ENCODE measurements around the gene ODF2. TPM values are rescaled to one million over a fixed set of nuclear protein-coding genes. Genes with fewer than 3 reads are reported as not detected.
"Not testable (repeated sequence)": the region's sequence is repeated elsewhere in the genome, so short reads cannot be mapped to it uniquely, and the experiment has no call there.

Gene ODF2
- total RNA-seq, 1 donor from 2014 or later = 28.1 TPM

DNA sequence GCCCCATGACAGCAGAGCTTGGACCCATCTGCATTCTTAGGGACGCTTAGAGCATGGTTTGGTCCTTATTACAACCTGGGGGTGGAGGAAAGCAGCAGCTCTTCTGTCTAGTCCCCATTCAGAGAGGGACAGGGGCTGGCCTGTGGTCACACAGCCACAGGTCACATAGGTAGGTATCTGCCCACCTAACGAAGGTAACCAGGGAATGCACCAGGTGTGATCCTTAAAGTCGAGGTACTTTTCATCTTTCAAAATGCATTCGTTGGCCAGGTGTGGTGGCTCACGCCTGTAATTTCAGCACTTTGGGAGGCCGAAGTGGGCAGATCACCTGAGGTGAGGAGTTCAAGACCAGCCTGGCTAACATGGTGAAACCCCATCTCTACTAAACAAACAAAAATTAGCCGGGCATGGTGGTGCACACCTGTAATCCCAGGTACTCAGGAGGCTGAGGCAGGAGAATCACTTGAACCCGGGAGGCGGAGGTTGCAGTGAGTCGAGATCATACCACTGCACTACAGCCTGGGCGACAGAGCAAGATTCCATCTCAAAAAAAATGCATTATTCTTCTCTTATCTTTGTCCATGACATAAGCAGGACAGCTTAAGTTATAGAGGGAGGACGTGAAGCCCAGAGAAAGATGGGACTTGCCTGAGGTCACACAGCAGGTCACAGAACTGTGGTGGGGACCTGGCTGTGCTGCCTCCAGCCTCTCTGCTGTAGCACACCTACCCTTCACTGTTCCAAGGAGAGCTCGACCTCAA, 33.6 kb upstream of the ODF2 start:
- intact Hi-C loops (cut with DNase I); DNase-seq (ENCODE audit: low spot score); ATAC-seq: not testable (repeated sequence)

DNA sequence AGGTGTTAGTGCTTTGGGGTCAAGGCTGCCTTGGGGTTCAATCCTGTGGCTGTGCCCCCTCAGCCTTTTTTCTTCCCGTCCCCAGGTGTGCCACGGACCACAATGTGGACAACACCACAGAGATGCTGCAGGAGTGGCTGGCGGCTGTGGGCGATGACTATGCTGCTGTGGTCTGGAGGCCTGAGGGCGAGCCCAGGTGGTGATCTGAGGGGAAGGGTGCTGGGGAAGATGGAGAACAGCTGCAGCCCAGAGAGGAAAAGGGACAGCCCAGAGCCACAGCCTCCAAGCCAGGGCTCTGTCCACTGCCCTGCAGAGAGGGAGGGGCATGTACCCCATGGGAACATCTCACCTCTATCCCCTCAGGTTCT, 33.0 kb upstream of the ODF2 start:
- DNase-seq (ENCODE audit: low spot score) = no peak
- no peak for ATAC-seq
- intact Hi-C loops (cut with DNase I) = no loop called here

DNA sequence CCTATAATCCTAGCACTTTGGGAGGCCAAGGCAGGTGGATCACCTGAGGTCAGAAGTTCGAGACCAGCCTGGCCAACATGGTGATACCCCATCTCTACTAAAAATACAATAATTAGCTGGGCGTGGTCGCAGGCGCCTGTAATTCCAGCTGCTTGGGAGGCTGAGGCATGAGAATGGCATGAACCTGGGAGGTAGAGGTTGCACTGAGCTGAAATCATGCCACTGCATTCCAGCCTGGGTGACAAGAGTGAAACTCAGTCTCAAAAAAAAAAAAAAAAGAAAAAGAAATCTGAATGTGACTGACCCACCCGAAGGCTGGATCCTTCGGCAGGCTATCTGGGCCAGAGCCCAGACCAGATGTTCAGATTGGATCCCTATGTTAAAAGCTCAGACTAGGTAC, 32.5 kb upstream of the ODF2 start:
- DNase-seq (ENCODE audit: low spot score); ATAC-seq; intact Hi-C loops (cut with DNase I): not testable (repeated sequence)

DNA sequence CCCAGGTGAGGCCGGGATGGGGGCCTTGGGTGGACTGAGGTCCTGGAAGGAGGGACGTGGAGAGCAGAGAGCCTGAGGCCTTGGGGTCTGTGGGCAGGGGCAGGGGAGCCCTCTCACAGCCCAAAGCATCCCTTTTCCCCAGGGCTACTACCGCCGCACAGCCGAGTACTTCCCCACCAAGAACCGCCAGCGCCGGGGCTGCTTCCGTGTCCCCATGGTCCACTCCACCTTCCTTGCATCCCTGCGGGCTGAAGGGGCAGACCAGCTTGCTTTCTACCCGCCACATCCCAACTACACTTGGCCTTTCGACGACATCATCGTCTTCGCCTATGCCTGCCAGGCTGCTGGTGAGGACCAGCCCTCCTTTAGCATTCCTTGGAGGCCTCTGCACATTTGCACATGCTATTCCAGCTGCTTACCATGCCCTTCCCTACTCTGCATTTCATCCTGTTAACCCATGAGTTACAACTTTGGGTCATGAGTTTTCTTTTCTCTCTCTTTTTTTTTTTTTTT, 31.5 kb upstream of the ODF2 start:
- ATAC-seq (no peak), DNase-seq (ENCODE audit: low spot score) (no peak)
- intact Hi-C loops (cut with DNase I) = no loop called here

DNA sequence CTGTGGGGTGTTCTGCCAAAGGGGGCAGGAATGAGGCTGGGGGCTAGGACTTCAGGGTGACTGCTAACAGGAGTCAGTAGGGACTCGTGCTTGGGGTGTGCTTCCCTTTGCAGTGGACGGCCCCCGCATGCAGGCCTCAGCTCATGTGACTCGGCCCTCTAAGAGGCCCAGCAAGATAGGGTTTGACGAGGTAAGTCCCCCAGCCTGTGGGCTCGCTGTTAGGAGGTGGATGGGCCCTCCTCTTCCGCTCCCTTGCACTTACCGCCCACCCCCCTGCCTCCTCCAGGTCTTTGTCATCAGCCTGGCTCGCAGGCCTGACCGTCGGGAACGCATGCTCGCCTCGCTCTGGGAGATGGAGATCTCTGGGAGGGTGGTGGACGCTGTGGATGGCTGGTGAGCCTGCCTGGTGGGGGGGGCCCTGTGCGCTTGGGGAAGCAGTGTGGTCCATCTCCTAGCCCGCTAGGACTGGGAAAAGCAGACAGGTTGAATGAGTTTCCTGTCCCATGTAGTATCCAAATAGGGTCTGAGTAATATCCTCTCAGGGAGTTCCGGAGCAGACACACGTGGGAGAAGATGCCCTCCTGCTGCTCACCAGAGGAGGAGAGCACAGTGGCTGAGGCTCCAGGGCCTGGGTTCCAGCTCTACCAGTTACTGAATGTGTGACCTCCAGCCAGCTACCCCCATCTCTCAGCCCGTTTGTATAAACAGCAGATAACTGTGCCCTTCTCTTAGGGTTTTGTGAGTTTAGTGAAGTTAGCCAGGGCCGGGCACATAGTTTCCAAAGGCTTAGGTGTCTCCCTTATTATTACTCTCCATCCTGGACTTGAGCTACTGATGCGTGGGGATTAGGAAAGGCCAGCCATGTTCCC, 26.9 kb upstream of the ODF2 start:
- no peak for ATAC-seq
- DNase-seq (ENCODE audit: low spot score) = no peak

DNA sequence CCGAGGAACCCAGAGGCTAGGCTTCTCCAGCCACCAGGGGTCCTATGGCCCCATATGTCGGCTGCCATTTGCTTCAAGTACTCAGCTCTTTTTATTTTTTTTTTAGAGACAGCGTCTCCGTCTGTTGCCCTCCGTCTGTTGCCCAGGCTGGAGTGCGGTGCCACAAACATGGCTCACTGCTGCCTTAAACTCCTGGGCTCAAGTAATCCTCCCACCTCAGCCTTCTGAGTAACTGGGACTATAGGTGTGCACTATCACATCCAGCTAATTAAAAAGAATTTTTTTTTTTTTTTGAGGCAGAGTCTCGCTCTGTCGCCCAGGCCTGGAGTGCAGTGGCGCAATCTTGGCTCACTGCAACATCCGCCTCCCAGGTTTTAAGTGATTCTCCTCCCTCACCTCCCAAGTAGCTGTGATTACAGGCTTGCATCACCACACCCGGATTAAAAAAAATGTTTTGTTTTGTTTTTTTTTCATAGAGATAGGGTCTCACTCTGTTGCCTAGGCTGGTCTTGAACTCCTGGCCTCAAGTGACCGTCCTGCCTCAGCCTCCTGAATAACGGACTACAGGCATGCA, 26.2 kb upstream of the ODF2 start:
- ATAC-seq (no peak), DNase-seq (ENCODE audit: low spot score) (no peak)
- intact Hi-C loops (cut with DNase I) = no loop called here

More for the DNA sequence above, 26.9 kb upstream of the ODF2 start:
- intact Hi-C loops (cut with DNase I) = no loop called here

DNA sequence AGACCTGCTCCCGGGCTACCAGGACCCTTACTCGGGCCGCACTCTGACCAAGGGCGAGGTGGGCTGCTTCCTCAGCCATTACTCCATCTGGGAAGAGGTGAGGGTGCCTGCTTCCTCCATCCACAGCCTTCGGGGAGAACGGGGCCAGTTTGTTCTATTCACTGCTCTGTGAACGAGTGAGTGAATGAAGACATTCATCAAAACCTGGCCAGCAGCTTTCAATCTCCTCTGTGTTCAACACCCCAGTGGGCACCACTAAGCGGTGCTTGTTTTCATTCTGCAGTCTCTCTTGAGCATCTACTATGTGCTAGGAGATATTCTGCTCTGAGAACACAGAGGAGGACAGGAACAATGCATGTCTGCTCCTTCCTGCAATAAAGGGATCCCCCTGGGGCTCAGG, 24.6 kb upstream of the ODF2 start:
- no peak for DNase-seq (ENCODE audit: low spot score)
- ATAC-seq = no peak
- intact Hi-C loops (cut with DNase I) = no loop called here

DNA sequence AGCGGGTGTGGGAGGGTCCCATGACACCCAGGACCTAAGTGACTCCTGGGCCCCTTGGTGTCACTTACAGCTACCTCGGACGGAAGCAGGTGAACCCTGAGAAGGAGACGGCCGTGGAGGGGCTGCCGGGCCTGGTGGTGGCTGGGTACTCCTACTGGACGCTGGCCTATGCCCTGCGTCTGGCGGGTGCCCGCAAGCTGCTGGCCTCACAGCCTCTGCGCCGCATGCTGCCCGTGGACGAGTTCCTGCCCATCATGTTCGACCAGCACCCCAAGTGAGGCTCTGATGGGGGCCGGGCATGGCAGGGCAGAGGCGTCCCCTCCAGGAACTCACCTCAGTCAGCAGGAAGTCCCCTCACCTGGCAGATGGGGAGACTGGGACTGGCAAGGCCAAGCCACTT, 21.5 kb upstream of the ODF2 start:
- no peak for ATAC-seq
- no peak for DNase-seq (ENCODE audit: low spot score)
- intact Hi-C loops (cut with DNase I) = no loop called here

DNA sequence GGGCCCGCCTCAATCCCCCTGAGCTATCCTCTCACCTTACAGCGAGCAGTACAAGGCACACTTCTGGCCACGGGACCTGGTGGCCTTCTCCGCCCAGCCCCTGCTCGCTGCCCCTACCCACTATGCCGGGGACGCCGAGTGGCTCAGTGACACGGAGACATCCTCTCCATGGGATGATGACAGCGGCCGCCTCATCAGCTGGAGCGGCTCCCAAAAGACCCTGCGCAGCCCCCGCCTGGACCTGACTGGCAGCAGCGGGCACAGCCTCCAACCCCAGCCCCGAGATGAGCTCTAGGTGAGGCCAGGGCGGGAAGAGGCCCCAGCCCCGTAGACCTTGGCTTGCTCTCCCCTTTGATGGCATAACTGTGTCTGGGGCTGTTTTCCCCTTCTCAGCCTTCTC, 20.2 kb upstream of the ODF2 start:
- DNase-seq (ENCODE audit: low spot score) = no peak
- intact Hi-C loops (cut with DNase I) = no loop called here
- no peak for ATAC-seq

DNA sequence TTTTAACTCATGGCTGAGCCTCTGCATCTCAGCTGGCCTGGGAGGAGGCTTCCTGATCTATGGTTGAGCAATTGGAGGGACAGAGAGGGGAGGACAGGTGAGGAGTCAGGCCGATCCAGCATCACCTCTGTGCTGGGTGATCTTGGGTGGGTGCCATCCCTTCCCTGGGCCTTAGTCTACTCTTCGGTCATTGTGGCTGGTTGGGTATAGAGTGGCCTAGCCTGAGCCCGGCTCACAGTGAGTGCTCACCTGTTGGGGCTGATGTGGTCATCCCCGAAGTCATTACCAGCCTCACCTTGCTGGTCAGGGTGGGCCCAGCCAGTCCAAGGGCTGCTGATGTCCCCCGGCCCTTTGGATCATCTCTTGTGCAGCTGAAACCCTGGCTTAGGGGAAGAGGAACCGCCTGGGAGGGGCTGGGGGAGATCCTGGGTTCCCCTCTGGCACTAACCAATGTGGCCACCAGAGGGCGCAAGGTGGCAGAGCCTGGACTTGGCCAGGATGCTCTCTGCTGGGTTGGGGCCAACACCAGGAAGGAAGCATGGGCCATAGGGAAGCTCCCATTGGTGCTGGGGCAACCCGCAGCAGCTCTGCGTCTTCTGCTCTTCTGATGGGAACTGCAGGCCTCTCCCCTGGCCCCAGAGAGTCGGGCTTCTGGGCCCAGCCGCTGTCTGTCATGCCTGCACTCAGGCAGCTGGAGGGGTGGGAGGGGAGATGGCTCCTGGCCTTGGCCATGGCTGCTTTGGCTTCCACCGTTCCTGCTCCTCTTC, 17.3 kb upstream of the ODF2 start:
- ATAC-seq = peak; percentile 95
- intact Hi-C loops (cut with DNase I) = no loop called here
- DNase-seq (ENCODE audit: low spot score) = peak; percentile 95

DNA sequence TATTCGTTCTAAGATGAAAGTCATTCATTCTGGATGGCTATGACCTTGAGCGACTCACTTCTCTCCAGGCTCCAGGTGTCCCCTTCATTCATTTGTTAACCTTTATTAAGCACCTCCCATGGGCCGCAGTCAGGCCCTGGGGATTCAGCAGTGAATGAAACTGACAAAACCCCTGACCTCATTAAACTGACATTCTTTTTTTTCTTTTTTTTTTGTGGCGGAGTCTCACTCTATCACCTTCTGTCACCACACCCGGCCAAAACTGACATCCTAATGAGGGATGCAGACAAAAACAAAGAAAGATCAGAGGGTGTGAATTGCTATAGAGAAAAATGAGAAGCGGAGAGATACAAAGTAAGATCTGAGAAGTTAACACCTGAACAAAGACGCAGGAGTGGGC, 16.5 kb upstream of the ODF2 start:
- no peak for DNase-seq (ENCODE audit: low spot score)
- intact Hi-C loops (cut with DNase I) = no loop called here
- no peak for ATAC-seq

DNA sequence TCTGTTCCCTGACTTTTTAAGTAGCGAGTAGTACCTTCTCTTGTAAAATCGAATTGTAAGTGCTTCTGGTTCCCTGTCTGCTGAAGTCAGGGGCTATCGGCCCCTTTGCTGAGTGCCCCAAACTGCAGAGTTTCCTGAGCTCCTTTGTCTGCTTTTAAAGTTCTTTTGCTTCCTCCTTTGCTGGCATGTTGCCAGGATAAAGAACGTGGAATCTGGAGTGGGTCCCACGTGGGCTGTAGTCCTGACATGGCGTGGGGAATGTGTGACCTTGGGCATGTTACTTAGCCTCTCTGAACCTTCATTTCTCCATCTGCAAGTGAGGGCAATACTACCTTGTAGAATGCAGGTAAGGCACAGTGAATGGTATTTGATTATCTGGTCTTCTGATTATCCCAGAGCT, 13.7 kb upstream of the ODF2 start:
- no peak for DNase-seq (ENCODE audit: low spot score)
- no peak for ATAC-seq
- intact Hi-C loops (cut with DNase I) = no loop called here

DNA sequence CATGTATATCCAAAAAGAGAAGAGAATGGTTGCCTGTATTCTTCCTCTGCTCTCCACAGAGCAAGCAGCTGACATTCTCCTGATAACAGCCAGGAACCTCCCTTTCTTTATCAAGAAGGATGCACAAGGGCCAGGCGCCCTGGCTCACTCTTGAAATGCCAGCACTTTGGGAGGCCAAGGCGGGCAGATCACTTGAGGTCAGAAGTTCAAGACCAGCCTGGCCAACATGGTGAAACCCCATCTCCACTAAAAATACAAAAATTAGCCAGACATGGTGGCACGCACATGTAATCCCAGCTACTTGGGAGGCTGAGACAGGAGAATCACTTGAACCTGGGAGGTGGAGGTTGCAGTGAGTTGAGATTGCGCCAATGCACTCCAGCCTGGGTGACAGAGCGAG, 9.3 kb upstream of the ODF2 start:
- DNase-seq (ENCODE audit: low spot score); intact Hi-C loops (cut with DNase I); ATAC-seq: not testable (repeated sequence)

DNA sequence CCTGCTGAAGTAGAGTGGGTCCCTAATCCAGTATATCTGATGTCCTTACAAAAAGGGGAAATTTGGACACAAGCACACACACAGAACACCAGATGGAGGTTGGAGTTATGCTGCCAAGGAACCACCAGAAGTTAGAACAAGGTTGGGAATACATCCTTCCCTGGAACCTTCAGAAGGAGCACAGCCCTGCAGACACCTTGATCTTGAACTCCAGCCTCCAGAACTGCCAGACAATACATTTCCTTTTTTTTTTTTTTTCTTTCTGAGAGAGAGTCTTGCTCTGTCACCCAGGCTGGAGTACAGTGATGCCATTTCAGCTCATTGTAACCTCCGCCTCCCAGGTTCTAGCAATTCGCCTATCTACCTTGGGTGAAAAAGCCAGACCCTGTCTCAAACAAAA, 7.1 kb upstream of the ODF2 start:
- intact Hi-C loops (cut with DNase I) = no loop called here
- no peak for DNase-seq (ENCODE audit: low spot score)

DNA sequence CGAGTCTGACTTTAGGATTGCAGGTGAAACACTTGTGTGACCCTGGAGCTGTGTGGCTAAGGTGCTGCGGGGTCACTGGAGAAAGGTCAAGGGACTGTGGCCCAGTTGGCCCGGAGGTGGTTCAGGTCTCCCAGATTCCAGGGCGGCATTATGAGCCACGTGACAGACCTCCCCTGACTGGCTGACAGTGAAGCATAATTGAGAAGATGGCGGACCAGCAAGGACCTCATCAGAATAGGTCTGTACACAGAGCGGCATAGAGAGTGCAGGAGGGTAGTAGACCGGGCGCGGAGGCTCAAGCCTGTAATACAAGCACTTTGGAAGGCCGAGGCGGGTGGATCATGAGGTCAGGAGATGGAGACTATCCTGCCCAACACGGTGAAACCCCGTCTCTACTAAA, 815 bp upstream of the ODF2 start:
- intact Hi-C loops (cut with DNase I) = no loop called here
- no peak for ATAC-seq
- no peak for DNase-seq (ENCODE audit: low spot score)

More for the DNA sequence above, 7.1 kb upstream of the ODF2 start:
- ATAC-seq = no peak

DNA sequence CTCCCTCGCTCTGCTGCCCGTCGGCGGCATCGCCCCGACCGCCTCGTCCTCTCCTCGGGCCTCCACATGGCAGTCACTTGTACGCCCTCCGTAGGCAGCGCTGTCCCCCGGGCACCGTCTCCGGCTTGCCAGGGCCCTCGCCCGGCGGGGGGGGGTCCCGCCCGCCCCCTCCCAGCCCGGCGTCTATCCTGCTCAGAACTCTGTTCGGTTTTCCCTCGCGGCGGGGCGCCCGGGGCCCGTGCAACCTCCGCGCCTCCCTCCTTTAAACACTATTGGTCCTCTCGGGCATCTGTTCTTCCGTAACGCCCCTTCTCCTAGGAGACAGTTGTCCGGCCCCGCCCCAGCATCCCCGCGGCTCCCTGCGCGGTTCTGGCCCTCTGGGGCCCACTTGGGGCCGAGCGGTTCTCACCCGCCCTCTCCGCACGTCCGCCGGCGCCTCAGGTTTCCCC, 831 bp downstream of the ODF2 start:
- intact Hi-C loops (cut with DNase I) = no loop called here
- DNase-seq (ENCODE audit: low spot score) = peak; percentile 82
- ATAC-seq = peak; percentile 70

DNA sequence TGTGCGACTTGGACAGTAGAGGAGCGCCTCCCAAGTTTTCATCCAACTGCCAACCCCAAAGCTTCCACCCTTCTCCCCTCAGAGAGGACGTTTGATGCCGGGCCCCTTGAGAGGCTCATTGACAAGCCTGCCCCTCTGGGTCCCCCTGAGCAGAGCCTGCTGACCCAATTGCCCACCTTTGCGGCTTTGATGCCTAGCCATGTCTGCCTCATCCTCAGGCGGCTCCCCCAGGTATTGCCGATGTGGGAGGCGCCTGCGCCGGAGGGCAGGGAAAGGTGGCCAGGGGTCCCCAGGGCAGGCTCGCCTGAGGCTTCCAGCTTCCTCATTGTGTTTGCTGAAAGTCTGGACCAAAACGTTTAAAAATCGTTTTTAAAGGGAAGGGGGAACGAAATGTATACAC, 1.4 kb downstream of the ODF2 start:
- intact Hi-C loops (cut with DNase I) = no loop called here
- DNase-seq (ENCODE audit: low spot score) (no peak), ATAC-seq (no peak)

DNA sequence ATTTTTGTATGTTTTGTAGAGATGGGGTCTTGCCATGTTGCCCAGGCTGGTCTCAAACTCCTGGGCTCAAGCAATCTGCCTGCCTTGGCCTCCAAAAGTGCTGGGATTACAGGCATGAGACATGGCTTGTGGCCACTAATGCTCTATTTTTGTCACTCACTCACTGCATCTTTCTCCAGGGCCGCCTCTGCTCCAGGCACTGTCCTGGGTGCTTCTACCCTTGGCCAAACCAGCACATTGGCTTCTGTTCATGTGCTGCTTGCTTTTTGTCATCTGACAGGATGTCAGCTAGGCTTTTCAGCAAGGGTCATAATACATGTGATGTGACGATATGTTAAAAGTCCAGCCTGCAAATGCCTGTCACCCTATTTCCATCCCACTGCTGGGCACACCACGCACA, 3.2 kb downstream of the ODF2 start:
- no peak for ATAC-seq
- intact Hi-C loops (cut with DNase I) = no loop called here
- no peak for DNase-seq (ENCODE audit: low spot score)

DNA sequence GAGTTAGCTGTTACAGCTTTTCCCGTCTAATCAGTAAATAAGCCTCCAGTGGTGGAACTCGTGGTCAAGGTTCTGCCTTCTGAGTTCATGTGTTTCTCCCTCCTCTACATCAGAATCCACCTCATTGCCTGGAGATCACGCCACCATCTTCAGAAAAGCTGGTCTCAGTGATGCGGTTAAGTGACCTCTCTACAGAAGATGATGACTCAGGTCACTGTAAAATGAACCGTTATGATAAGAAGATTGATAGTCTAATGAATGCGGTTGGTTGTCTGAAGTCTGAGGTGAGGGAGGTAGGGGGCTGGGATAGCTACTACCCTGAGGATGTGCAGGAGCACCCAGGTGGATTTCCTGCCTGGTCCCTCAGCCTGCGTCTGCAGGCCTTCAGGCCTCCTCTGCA, 13.3 kb downstream of the ODF2 start:
- intact Hi-C loops (cut with DNase I) = no loop called here
- no peak for ATAC-seq
- no peak for DNase-seq (ENCODE audit: low spot score)

All from sciatic nerve (tissue), 2 donors.